Measurements from ENCODE around the gene B4GALNT3.
A peak's percentile ranks its signal among the peaks of the same experiment; 100 is the strongest.
"Not testable (repeated sequence)": the region's sequence is repeated elsewhere in the genome, so short reads cannot be mapped to it uniquely, and the experiment has no call there.

Gene B4GALNT3

GRCh38 chr12:575129-575502 lies 115.4 kb downstream of the B4GALNT3 start:
- DNase-seq (ENCODE audit: low read depth in 2 of 2) = no peak

- DNase-seq (ENCODE audit: low read depth in 2 of 2) = peak; percentile 69 to 77
Observed at GRCh38 chr12:575948-576614, 116.3 kb downstream of the B4GALNT3 start.

GRCh38 chr12:576615-577110 lies 116.9 kb downstream of the B4GALNT3 start:
- no peak for DNase-seq (ENCODE audit: low read depth in 2 of 2)

GRCh38 chr12:577994-578747 lies 118.4 kb downstream of the B4GALNT3 start:
- DNase-seq (ENCODE audit: low read depth in 2 of 2) = not testable (repeated sequence)

GRCh38 chr12:578748-579419 lies 119.1 kb downstream of the B4GALNT3 start:
- DNase-seq (ENCODE audit: low read depth in 2 of 2) = no peak

GRCh38 chr12:579420-580110 lies 119.8 kb downstream of the B4GALNT3 start:
- no peak for DNase-seq (ENCODE audit: low read depth in 2 of 2)

GRCh38 chr12:580813-581212 lies 121.1 kb downstream of the B4GALNT3 start:
- no peak for DNase-seq (ENCODE audit: low read depth in 2 of 2)

- no peak for DNase-seq (ENCODE audit: low read depth in 2 of 2)
Observed at GRCh38 chr12:581321-581720, 121.6 kb downstream of the B4GALNT3 start.

GRCh38 chr12:581746-582145 lies 122.0 kb downstream of the B4GALNT3 start:
- DNase-seq (ENCODE audit: low read depth in 2 of 2) = no peak

GRCh38 chr12:583251-583869 lies 123.6 kb downstream of the B4GALNT3 start:
- no peak for DNase-seq (ENCODE audit: low read depth in 2 of 2)

- DNase-seq (ENCODE audit: low read depth in 2 of 2) = no peak
Observed at GRCh38 chr12:585062-586061, 125.6 kb downstream of the B4GALNT3 start.

- DNase-seq (ENCODE audit: low read depth in 2 of 2) = no peak
Observed at GRCh38 chr12:586318-587071, 126.8 kb downstream of the B4GALNT3 start.

GRCh38 chr12:587132-588023 lies 127.6 kb downstream of the B4GALNT3 start:
- no peak for DNase-seq (ENCODE audit: low read depth in 2 of 2)

GRCh38 chr12:588024-588322 lies 128.2 kb downstream of the B4GALNT3 start:
- DNase-seq (ENCODE audit: low read depth in 2 of 2) = no peak

GRCh38 chr12:588646-589045 lies 128.9 kb downstream of the B4GALNT3 start:
- no peak for DNase-seq (ENCODE audit: low read depth in 2 of 2)

- DNase-seq (ENCODE audit: low read depth in 2 of 2) = no peak
Observed at GRCh38 chr12:590206-590750, 130.5 kb downstream of the B4GALNT3 start.

- no peak for DNase-seq (ENCODE audit: low read depth in 2 of 2)
Observed at GRCh38 chr12:591167-592023, 131.7 kb downstream of the B4GALNT3 start.
